HS-5 (cell line): Measurements from ENCODE around the gene NECTIN1.

ENCODE experiments used
- DNase-seq: peaks from one replicate; pipeline ENCODE4 v3.0.0-alpha.2; 2012; ENCODE audit warnings: low read depth

The NECTIN1 gene

GRCh38 chr11:119712459-119713358, 16.3 kb downstream of the NECTIN1 start:
- no peak for DNase-seq

- no peak for DNase-seq
Measured at GRCh38 chr11:119712006-119712405, 17.0 kb downstream of the NECTIN1 start.

- no peak for DNase-seq
Measured at GRCh38 chr11:119711476-119711875, 17.5 kb downstream of the NECTIN1 start.

- no peak for DNase-seq
Measured at GRCh38 chr11:119710417-119710816, 18.6 kb downstream of the NECTIN1 start.

- DNase-seq, result no peak
Measured at GRCh38 chr11:119709638-119710346, 19.2 kb downstream of the NECTIN1 start.

- DNase-seq, result no peak
Measured at GRCh38 chr11:119709171-119709570, 19.8 kb downstream of the NECTIN1 start.

- no peak for DNase-seq
Measured at GRCh38 chr11:119708384-119708783, 20.6 kb downstream of the NECTIN1 start.

- DNase-seq, result no peak
Measured at GRCh38 chr11:119706887-119707286, 22.1 kb downstream of the NECTIN1 start.

GRCh38 chr11:119706029-119706428, 23.0 kb downstream of the NECTIN1 start:
- DNase-seq, result no peak

- DNase-seq, result no peak
Measured at GRCh38 chr11:119705362-119705761, 23.6 kb downstream of the NECTIN1 start.

- DNase-seq, result no peak
Measured at GRCh38 chr11:119704849-119705248, 24.2 kb downstream of the NECTIN1 start.

GRCh38 chr11:119701591-119702549, 27.1 kb downstream of the NECTIN1 start:
- no peak for DNase-seq

- DNase-seq, result no peak
Measured at GRCh38 chr11:119700536-119701346, 28.3 kb downstream of the NECTIN1 start.

- no peak for DNase-seq
Measured at GRCh38 chr11:119700030-119700429, 29.0 kb downstream of the NECTIN1 start.

GRCh38 chr11:119699227-119699626, 29.8 kb downstream of the NECTIN1 start:
- no peak for DNase-seq

GRCh38 chr11:119697882-119698281, 31.1 kb downstream of the NECTIN1 start:
- no peak for DNase-seq

- DNase-seq, result no peak
Measured at GRCh38 chr11:119697445-119697844, 31.6 kb downstream of the NECTIN1 start.

- DNase-seq, result no peak
Measured at GRCh38 chr11:119696378-119697222, 32.4 kb downstream of the NECTIN1 start.

GRCh38 chr11:119694334-119694733, 34.7 kb downstream of the NECTIN1 start:
- DNase-seq, result no peak

GRCh38 chr11:119693253-119693815, 35.7 kb downstream of the NECTIN1 start:
- DNase-seq, result no peak
